ENCODE data around the gene PPM1D. TPM values are rescaled to one million over a fixed set of nuclear protein-coding genes. Genes with fewer than 3 reads are reported as not detected.

The PPM1D gene
- 10.5 and 13.9 TPM in 2 replicates for total RNA-seq

DNA sequence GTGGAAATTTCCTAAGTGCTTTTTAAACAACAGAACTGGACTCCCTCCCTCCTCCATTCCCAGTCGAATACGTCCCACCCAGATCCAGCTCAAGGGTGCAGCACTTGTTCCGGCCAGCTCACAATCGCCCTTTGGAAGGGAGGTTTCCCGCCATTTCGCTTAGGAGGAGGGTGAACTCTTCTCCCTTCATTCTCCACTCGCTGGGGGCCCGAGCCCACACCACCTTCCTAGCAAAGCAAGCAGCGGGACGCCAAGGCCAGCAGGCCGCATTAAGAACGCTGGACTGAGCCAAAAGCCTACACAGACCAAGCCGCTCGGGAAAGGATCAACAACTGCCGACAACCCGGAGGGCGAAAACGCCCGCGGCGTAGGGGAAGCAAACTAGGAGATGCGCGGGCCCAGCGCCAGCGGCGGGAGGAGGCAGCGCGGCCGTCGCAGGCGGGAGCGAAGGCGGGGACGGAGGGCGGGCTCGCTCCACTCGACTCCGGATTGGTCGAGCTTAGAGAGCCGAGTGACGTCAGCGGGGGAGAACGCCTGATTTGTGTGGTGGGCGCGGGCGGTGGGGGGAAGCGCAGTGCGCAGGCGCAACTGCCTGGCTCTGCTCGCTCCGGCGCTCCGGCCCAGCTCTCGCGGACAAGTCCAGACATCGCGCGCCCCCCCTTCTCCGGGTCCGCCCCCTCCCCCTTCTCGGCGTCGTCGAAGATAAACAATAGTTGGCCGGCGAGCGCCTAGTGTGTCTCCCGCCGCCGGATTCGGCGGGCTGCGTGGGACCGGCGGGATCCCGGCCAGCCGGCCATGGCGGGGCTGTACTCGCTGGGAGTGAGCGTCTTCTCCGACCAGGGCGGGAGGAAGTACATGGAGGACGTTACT, at the start of gene PPM1D:
Gene PPM1D, plus strand, starts transcription at position 574 of the 870 bp plus-strand sequence. Its CDS starts 222 bp downstream, at position 796.

DNA sequence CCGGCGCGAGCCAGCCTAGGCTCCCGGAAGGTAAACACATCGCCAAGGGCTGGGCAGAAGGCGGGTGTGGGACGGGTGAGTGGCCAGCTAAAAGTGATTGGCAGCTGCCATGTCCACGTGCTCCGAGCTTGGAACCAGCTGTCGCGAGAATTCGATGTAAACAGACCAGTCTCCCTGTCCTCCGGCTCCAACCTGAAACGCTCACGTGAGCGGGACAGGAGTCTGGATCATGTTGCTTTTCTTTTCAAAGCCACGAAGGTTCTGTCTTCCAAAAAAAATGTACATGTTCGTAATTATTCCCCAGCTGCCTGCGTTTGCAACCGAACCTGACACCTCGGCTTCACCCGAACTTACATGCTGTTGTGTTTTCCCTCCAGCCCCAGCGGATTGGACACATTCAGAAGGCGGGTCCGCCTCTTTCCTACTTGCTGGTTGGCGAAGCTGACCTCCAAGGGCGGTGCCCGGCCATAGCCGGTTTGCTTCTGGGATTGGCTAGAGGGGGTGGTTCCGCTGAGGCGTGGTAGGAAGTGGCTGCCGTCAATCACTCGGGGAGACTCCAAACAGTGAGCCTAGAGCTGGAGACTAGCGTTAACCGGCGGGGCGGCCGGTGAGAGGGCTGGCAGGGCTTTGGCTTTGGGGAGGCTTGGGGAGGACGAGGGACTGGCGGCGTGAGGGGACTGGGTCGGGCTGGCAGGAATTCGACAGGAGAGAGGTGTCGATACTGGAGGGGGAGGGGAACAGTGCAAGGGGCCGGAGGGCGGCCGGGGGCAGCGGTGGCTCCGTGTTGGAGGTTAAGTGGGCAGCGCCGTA, 77.5 kb downstream of the PPM1D start, which contains the start of gene BCAS3:
Gene BCAS3, plus strand, starts transcription at position 544 of the 810 bp plus-strand sequence.

Other genes starting within 250 kb of the PPM1D start
- gene USP32, start 208.1 kb upstream of the PPM1D start, total RNA-seq = 68.8 and 84.1 TPM in 2 replicates
- 1.2 TPM in 1 of 2 replicates, not detected in the other for gene CHCT1, start 177.7 kb upstream of the PPM1D start, total RNA-seq
- 55.7 and 72.4 TPM in 2 replicates for gene APPBP2, start 74.0 kb upstream of the PPM1D start, total RNA-seq
- gene BCAS3, start 77.7 kb downstream of the PPM1D start, total RNA-seq = 30.8 and 31.8 TPM in 2 replicates